Activated CD8-positive, alpha-beta T cell treated with anti-CD3 and anti-CD28 coated beads, Interleukin-2, amount 10 ng/mL, durations not matched to agents 7 days and 5 days (primary cell): ENCODE results near the gene GIT2. TPM values are rescaled to one million over a fixed set of nuclear protein-coding genes. Genes with fewer than 3 reads are reported as not detected.
"Not testable (repeated sequence)": the region's sequence is repeated elsewhere in the genome, so short reads cannot be mapped to it uniquely, and the experiment has no call there.

Experiments
- ATAC-seq: fragments of 150-1000 bp; cut with Tn5 transposase; one replicate; pipeline ENCODE4 v1.10.0; 2021; ENCODE audit warnings: moderate library complexity
- CTCF ChIA-PET: fragments of 350-600 bp; sonication (Branson Sonifier 250); formaldehyde crosslinking; loops from one replicate; lab custom pipeline; 2021; ENCODE audit warnings: antibody characterized with exemption; lab: Charles Lee
- POLR2A ChIA-PET: fragments of 350-600 bp; sonication (Branson Sonifier 250); formaldehyde crosslinking; loops from one replicate; lab custom pipeline; 2021; ENCODE audit warnings: antibody characterized with exemption; lab: Charles Lee
- DNase-seq: peaks from one replicate; pipeline ENCODE4 v3.0.0-alpha.2; 2020
- H3K27ac Mint-ChIP-seq: one replicate; pipeline ENCODE4 v1.8.0; 2021; ENCODE audit warnings: mild to moderate bottlenecking, mixed read lengths
- H3K27me3 Mint-ChIP-seq: one replicate; pipeline ENCODE4 v1.8.0; 2021; ENCODE audit warnings: low read depth, mixed read lengths
- H3K36me3 Mint-ChIP-seq: one replicate; pipeline ENCODE4 v1.8.0; 2021; ENCODE audit warnings: low read depth, mixed read lengths
- H3K4me1 Mint-ChIP-seq: one replicate; pipeline ENCODE4 v1.8.0; 2021; ENCODE audit warnings: low read depth, mixed read lengths
- H3K4me3 Mint-ChIP-seq: one replicate; pipeline ENCODE4 v1.8.0; 2021; ENCODE audit warnings: mild to moderate bottlenecking, mixed read lengths
- H3K9me3 Mint-ChIP-seq: one replicate; pipeline ENCODE4 v1.8.0; 2022; ENCODE audit warnings: mixed read lengths; ENCODE audit not compliant: insufficient read depth
- total RNA-seq, 2 experiments: library from RNA; stranded (reverse); gene quantifications; one replicate each; pipeline ENCODE4 v1.2.3, GENCODE V29; 2021

The GIT2 gene
- total RNA-seq, 2 experiments from 2014 or later: 86.6 to 87.7 TPM

GRCh38 chr12:110023059-110023980 is 27.2 kb upstream of the GIT2 start:
- POLR2A ChIA-PET: interaction anchor here (1.9 kb wide), 1 partner anchor 24 kb away, joined by 6 read pairs; the partner anchor contains the start of gene ANKRD13A
- no peak overlapping the region for H3K4me3 Mint-ChIP-seq
- peaks cover 65% of the 10 kb centered on the region for H3K36me3 Mint-ChIP-seq
- no peaks in the 10 kb centered on the region for H3K27me3 Mint-ChIP-seq
- CTCF ChIA-PET: interaction anchor here (1.2 to 2.1 kb wide), 3 partner anchors 8 to 408 kb away, joined by 3 to 4 read pairs (median 4); no protein-coding TSS in a partner anchor
- no peak overlapping the region for H3K27ac Mint-ChIP-seq
- DNase-seq: no peak
- H3K4me1 Mint-ChIP-seq: peaks cover 3% of the 10 kb centered on the region
- H3K9me3 Mint-ChIP-seq: no peaks in the 10 kb centered on the region
- ATAC-seq: no peak

GRCh38 chr12:110020956-110021355 is 24.8 kb upstream of the GIT2 start:
- Mint-ChIP-seq H3K27me3 (no peaks in the 10 kb centered on the region), H3K4me3 (no peak overlapping the region), H3K27ac (no peak overlapping the region), H3K36me3 (peaks cover 62% of the 10 kb centered on the region), H3K9me3 (no peaks in the 10 kb centered on the region), H3K4me1 (peaks cover 4% of the 10 kb centered on the region)
- ATAC-seq: no peak
- CTCF ChIA-PET: no interaction called here
- DNase-seq: no peak
- POLR2A ChIA-PET: no interaction called here

- peak; percentile 75 for ATAC-seq
- peak overlapping the region; percentile 57 for H3K4me3 Mint-ChIP-seq
- POLR2A ChIA-PET: no interaction called here
Observed at GRCh38 chr12:110015132-110015531, 19.0 kb upstream of the GIT2 start.

GRCh38 chr12:110012659-110013058 is 16.5 kb upstream of the GIT2 start:
- ATAC-seq (no peak), DNase-seq (no peak)
- Mint-ChIP-seq H3K4me1 (peaks cover 63% of the 10 kb centered on the region), H3K27ac (peak overlapping the region; percentile 7), H3K36me3 (peaks cover 50% of the 10 kb centered on the region), H3K9me3 (no peaks in the 10 kb centered on the region), H3K27me3 (no peaks in the 10 kb centered on the region), H3K4me3 (no peak overlapping the region)
- POLR2A ChIA-PET: interaction anchor here (0.8 to 1.8 kb wide), 6 partner anchors 8 to 61 kb away, joined by 3 to 5 read pairs (median 4); partner anchors contain the start of gene ANKRD13A
- CTCF ChIA-PET: interaction anchor here (0.9 to 2.7 kb wide), 5 partner anchors 7 to 159 kb away, joined by 3 to 7 read pairs (median 6); partner anchors contain the start of gene ANKRD13A

More at GRCh38 chr12:110015132-110015531, 19.0 kb upstream of the GIT2 start:
- H3K27ac Mint-ChIP-seq: peak overlapping the region; percentile 95
- no peaks in the 10 kb centered on the region for H3K9me3 Mint-ChIP-seq
- H3K27me3 Mint-ChIP-seq: no peaks in the 10 kb centered on the region
- CTCF ChIA-PET: interaction anchor here (0.8 to 1.2 kb wide), 4 partner anchors 9 to 161 kb away, joined by 3 to 4 read pairs (median 4); no protein-coding TSS in a partner anchor
- DNase-seq: no peak
- peaks cover 59% of the 10 kb centered on the region for H3K36me3 Mint-ChIP-seq
- H3K4me1 Mint-ChIP-seq: peaks cover 44% of the 10 kb centered on the region

- no peak for DNase-seq
- no peak overlapping the region for H3K4me3 Mint-ChIP-seq
Observed at GRCh38 chr12:110012137-110012536, 16.0 kb upstream of the GIT2 start.

GRCh38 chr12:110010853-110011723 is 14.9 kb upstream of the GIT2 start:
- peak overlapping the region; percentile 67 for H3K27ac Mint-ChIP-seq
- POLR2A ChIA-PET: interaction anchor here (0.7 to 1.1 kb wide), 2 partner anchors 12 kb away, joined by 3 read pairs; partner anchors contain the start of gene ANKRD13A

More at GRCh38 chr12:110012137-110012536, 16.0 kb upstream of the GIT2 start:
- H3K36me3 Mint-ChIP-seq: peaks cover 48% of the 10 kb centered on the region
- no peaks in the 10 kb centered on the region for H3K9me3 Mint-ChIP-seq
- H3K4me1 Mint-ChIP-seq: peaks cover 64% of the 10 kb centered on the region
- H3K27ac Mint-ChIP-seq: peak overlapping the region; percentile 31
- POLR2A ChIA-PET: interaction anchor here (0.8 to 1.1 kb wide), 3 partner anchors 13 to 62 kb away, joined by 3 to 4 read pairs (median 3); partner anchors contain the start of gene ANKRD13A
- H3K27me3 Mint-ChIP-seq: no peaks in the 10 kb centered on the region
- CTCF ChIA-PET: interaction anchor here (2.1 to 2.7 kb wide), 2 partner anchors 18 to 159 kb away, joined by 7 read pairs; no protein-coding TSS in a partner anchor
- ATAC-seq: no peak

GRCh38 chr12:110008681-110009398 is 12.7 kb upstream of the GIT2 start:
- CTCF ChIA-PET, ATAC-seq, H3K4me3 Mint-ChIP-seq, H3K9me3 Mint-ChIP-seq, H3K27me3 Mint-ChIP-seq, DNase-seq, H3K27ac Mint-ChIP-seq: not testable (repeated sequence)
- Mint-ChIP-seq H3K36me3 (peaks cover 50% of the 10 kb centered on the region), H3K4me1 (peaks cover 70% of the 10 kb centered on the region)
- POLR2A ChIA-PET: interaction anchor here (0.6 kb wide), 1 partner anchor 73 kb away, joined by 5 read pairs; no protein-coding TSS in a partner anchor

More at GRCh38 chr12:110010853-110011723, 14.9 kb upstream of the GIT2 start:
- CTCF ChIA-PET: interaction anchor here (0.8 to 2.7 kb wide), 4 partner anchors 12 to 158 kb away, joined by 3 to 7 read pairs (median 6); partner anchors contain the start of genes ANKRD13A and GIT2
- Mint-ChIP-seq H3K36me3 (peaks cover 51% of the 10 kb centered on the region), H3K4me3 (no peak overlapping the region), H3K27me3 (no peaks in the 10 kb centered on the region), H3K4me1 (peaks cover 69% of the 10 kb centered on the region), H3K9me3 (no peaks in the 10 kb centered on the region)
- no peak for DNase-seq
- no peak for ATAC-seq

GRCh38 chr12:110007881-110008280 is 11.7 kb upstream of the GIT2 start:
- ChIA-PET POLR2A (no interaction called here), CTCF (no interaction called here)
- H3K27me3 Mint-ChIP-seq: no peaks in the 10 kb centered on the region
- no peak overlapping the region for H3K27ac Mint-ChIP-seq
- DNase-seq (no peak), ATAC-seq (no peak)
- no peak overlapping the region for H3K4me3 Mint-ChIP-seq
- H3K9me3 Mint-ChIP-seq: no peaks in the 10 kb centered on the region
- H3K4me1 Mint-ChIP-seq: peaks cover 74% of the 10 kb centered on the region
- H3K36me3 Mint-ChIP-seq: peaks cover 51% of the 10 kb centered on the region

GRCh38 chr12:110006115-110006514 is 9.9 kb upstream of the GIT2 start:
- no peak overlapping the region for H3K4me3 Mint-ChIP-seq
- peaks cover 40% of the 10 kb centered on the region for H3K36me3 Mint-ChIP-seq
- peaks cover 65% of the 10 kb centered on the region for H3K4me1 Mint-ChIP-seq
- ATAC-seq: no peak
- ChIA-PET POLR2A (no interaction called here), CTCF (no interaction called here)
- H3K9me3 Mint-ChIP-seq: no peaks in the 10 kb centered on the region
- H3K27me3 Mint-ChIP-seq: no peaks in the 10 kb centered on the region
- H3K27ac Mint-ChIP-seq: no peak overlapping the region
- no peak for DNase-seq

- H3K4me3 Mint-ChIP-seq: no peak overlapping the region
- ATAC-seq (peak; percentile 66), DNase-seq (no peak)
- H3K27me3 Mint-ChIP-seq: no peaks in the 10 kb centered on the region
- peak overlapping the region; percentile 57 for H3K27ac Mint-ChIP-seq
- ChIA-PET POLR2A (interaction anchor here (1.1 to 1.4 kb wide), 2 partner anchors 8 to 10 kb away, joined by 3 to 4 read pairs; partner anchors contain the start of gene GIT2), CTCF (interaction anchor here (1.2 to 1.5 kb wide), 3 partner anchors 8 to 105 kb away, joined by 3 to 4 read pairs (median 4); partner anchors contain the start of gene TCHP)
- no peaks in the 10 kb centered on the region for H3K9me3 Mint-ChIP-seq
- H3K4me1 Mint-ChIP-seq: peaks cover 67% of the 10 kb centered on the region
- peaks cover 40% of the 10 kb centered on the region for H3K36me3 Mint-ChIP-seq
Observed at GRCh38 chr12:110005319-110005973, 9.3 kb upstream of the GIT2 start.
